Measurements from ENCODE around the gene PARP12. TPM values are rescaled to one million over a fixed set of nuclear protein-coding genes. Genes with fewer than 3 reads are reported as not detected.

Gene PARP12
- total RNA-seq, 2 experiments from 2014 or later: 104 to 215 TPM

GRCh38 chr7:140055833-140056232, 6.9 kb downstream of the PARP12 start:
- Mint-ChIP-seq H3K36me3 (peaks cover 86% of the 10 kb centered on the region), H3K27me3 (no peaks in the 10 kb centered on the region), H3K4me1 (peaks cover 74% of the 10 kb centered on the region), H3K4me3 (no peak overlapping the region), H3K9me3 (ENCODE audit: low read depth) (no peaks in the 10 kb centered on the region), H3K27ac (no peak overlapping the region)
- CTCF ChIA-PET: interaction anchor here (0.5 kb wide), 1 partner anchor 454 kb away, joined by 3 read pairs; no protein-coding TSS in a partner anchor
- no peak for ATAC-seq
- no peak for DNase-seq

GRCh38 chr7:140054751-140055150, 8.0 kb downstream of the PARP12 start:
- CTCF ChIA-PET: interaction anchor here (0.6 to 1.2 kb wide), 4 partner anchors 8 to 1151 kb away, joined by 3 to 5 read pairs (median 3); partner anchors contain the start of gene PARP12
- Mint-ChIP-seq H3K36me3 (peaks cover 85% of the 10 kb centered on the region), H3K4me3 (no peak overlapping the region), H3K9me3 (ENCODE audit: low read depth) (no peaks in the 10 kb centered on the region), H3K27ac (peak overlapping the region; percentile 71), H3K4me1 (peaks cover 65% of the 10 kb centered on the region), H3K27me3 (no peaks in the 10 kb centered on the region)
- ATAC-seq (no peak), DNase-seq (no peak)

DNA sequence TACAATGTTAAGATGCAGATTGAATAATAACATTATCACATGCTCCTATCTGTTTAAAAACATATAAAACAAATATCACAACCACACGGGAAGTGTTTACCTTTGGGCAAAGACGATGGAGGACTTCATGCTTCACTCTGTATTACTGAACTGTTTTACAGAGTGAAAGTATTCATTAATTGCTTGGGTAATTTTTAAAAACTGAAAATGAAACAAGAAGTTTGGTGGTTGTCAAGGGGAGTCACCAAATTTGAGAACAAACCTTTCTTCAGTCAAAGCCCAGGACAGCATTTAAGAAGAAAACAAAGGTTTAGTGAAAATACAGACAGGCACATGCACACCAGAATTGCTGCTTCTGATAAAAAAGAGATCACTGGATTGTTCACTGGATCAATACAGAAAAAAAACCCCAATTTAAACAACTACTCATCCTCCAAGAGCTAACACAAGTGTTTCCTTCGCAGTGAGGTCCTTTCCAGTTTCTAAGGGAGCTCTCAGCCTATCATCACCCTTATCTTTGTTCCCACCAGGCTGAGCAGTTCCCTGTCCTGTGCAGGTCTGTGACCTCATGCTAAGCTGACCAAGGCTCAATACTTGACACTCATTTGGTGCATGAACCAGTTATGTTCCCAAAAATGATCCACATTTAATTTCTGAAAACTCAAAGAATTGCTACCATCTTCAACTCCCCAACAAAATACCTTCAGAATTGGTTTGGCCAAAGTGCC, 8.8 kb downstream of the PARP12 start:
- H3K4me3 Mint-ChIP-seq: no peak overlapping the region
- H3K4me1 Mint-ChIP-seq: peaks cover 57% of the 10 kb centered on the region
- no peaks in the 10 kb centered on the region for H3K9me3 Mint-ChIP-seq (ENCODE audit: low read depth)
- H3K27ac Mint-ChIP-seq: peak overlapping the region; percentile 71
- H3K36me3 Mint-ChIP-seq: peaks cover 78% of the 10 kb centered on the region
- peak; percentile 57 for ATAC-seq
- no peak for DNase-seq
- CTCF ChIA-PET: interaction anchor here (0.8 to 1.2 kb wide), 3 partner anchors 9 to 272 kb away, joined by 3 to 5 read pairs (median 3); partner anchors contain the start of gene PARP12
- no peaks in the 10 kb centered on the region for H3K27me3 Mint-ChIP-seq

- ATAC-seq: no peak
- Mint-ChIP-seq H3K9me3 (ENCODE audit: low read depth) (no peaks in the 10 kb centered on the region), H3K4me3 (no peak overlapping the region), H3K4me1 (peaks cover 44% of the 10 kb centered on the region), H3K27me3 (no peaks in the 10 kb centered on the region), H3K36me3 (peaks cover 70% of the 10 kb centered on the region), H3K27ac (no peak overlapping the region)
- CTCF ChIA-PET: no interaction called here
- DNase-seq: no peak
Observed at GRCh38 chr7:140051820-140052219, 10.9 kb downstream of the PARP12 start.

- H3K9me3 Mint-ChIP-seq (ENCODE audit: low read depth): no peaks in the 10 kb centered on the region
- peaks cover 70% of the 10 kb centered on the region for H3K36me3 Mint-ChIP-seq
- no peak overlapping the region for H3K27ac Mint-ChIP-seq
- DNase-seq (no peak), ATAC-seq (no peak)
- peaks cover 27% of the 10 kb centered on the region for H3K4me1 Mint-ChIP-seq
- no peak overlapping the region for H3K4me3 Mint-ChIP-seq
- H3K27me3 Mint-ChIP-seq: no peaks in the 10 kb centered on the region
- CTCF ChIA-PET: interaction anchor here (2.4 kb wide), 1 partner anchor 10 kb away, joined by 5 read pairs; no protein-coding TSS in a partner anchor
Observed at GRCh38 chr7:140050100-140050499, 12.7 kb downstream of the PARP12 start.

GRCh38 chr7:140049339-140050024, 13.3 kb downstream of the PARP12 start:
- H3K9me3 Mint-ChIP-seq (ENCODE audit: low read depth): no peaks in the 10 kb centered on the region
- CTCF ChIA-PET: interaction anchor here (2.4 kb wide), 1 partner anchor 11 kb away, joined by 5 read pairs; no protein-coding TSS in a partner anchor
- no peak for DNase-seq
- H3K4me3 Mint-ChIP-seq: no peak overlapping the region
- ATAC-seq: no peak
- peaks cover 21% of the 10 kb centered on the region for H3K4me1 Mint-ChIP-seq
- no peak overlapping the region for H3K27ac Mint-ChIP-seq
- peaks cover 67% of the 10 kb centered on the region for H3K36me3 Mint-ChIP-seq
- H3K27me3 Mint-ChIP-seq: no peaks in the 10 kb centered on the region

- DNase-seq: no peak
- H3K27ac Mint-ChIP-seq: no peak overlapping the region
- H3K9me3 Mint-ChIP-seq (ENCODE audit: low read depth): no peaks in the 10 kb centered on the region
- peaks cover 65% of the 10 kb centered on the region for H3K36me3 Mint-ChIP-seq
- no peak overlapping the region for H3K4me3 Mint-ChIP-seq
- no peaks in the 10 kb centered on the region for H3K27me3 Mint-ChIP-seq
- H3K4me1 Mint-ChIP-seq: peaks cover 16% of the 10 kb centered on the region
- no peak for ATAC-seq
- CTCF ChIA-PET: interaction anchor here (2.4 kb wide), 1 partner anchor 11 kb away, joined by 5 read pairs; no protein-coding TSS in a partner anchor
Observed at GRCh38 chr7:140048989-140049338, 13.8 kb downstream of the PARP12 start.

GRCh38 chr7:140048138-140048537, 14.6 kb downstream of the PARP12 start:
- peaks cover 62% of the 10 kb centered on the region for H3K36me3 Mint-ChIP-seq
- no peak for DNase-seq
- H3K4me3 Mint-ChIP-seq: no peak overlapping the region
- CTCF ChIA-PET: interaction anchor here (2.4 kb wide), 1 partner anchor 12 kb away, joined by 5 read pairs; no protein-coding TSS in a partner anchor
- H3K9me3 Mint-ChIP-seq (ENCODE audit: low read depth): no peaks in the 10 kb centered on the region
- no peaks in the 10 kb centered on the region for H3K27me3 Mint-ChIP-seq
- ATAC-seq: no peak
- no peak overlapping the region for H3K27ac Mint-ChIP-seq
- peaks cover 9% of the 10 kb centered on the region for H3K4me1 Mint-ChIP-seq

- Mint-ChIP-seq H3K27me3 (no peaks in the 10 kb centered on the region), H3K27ac (no peak overlapping the region), H3K4me1 (peaks cover 6% of the 10 kb centered on the region), H3K36me3 (peaks cover 60% of the 10 kb centered on the region), H3K9me3 (ENCODE audit: low read depth) (no peaks in the 10 kb centered on the region), H3K4me3 (no peak overlapping the region)
- DNase-seq (no peak), ATAC-seq (no peak)
- CTCF ChIA-PET: interaction anchor here (0.7 kb wide), 2 partner anchors 118 to 195 kb away, joined by 3 read pairs; no protein-coding TSS in a partner anchor
Observed at GRCh38 chr7:140047197-140047596, 15.6 kb downstream of the PARP12 start.

DNA sequence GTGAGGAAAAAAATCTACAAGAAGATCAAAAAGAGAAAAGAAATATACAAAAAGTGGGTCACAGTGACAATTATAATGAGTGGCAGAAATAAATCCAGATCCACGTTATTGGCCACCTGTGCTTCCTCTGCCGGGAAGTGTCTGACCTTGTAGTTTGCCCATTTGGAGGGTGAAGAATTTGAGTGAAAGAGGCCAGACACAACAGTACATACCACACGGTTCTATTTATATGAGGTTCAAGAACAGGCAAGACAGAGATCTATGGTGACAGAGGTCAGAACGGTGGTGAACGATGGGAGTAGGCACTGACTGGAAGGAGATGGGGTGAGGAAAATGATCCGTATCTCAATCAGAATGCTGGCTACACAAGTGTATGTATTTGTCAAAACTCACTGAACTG, 17.1 kb downstream of the PARP12 start:
- Mint-ChIP-seq H3K4me1 (peaks cover 3% of the 10 kb centered on the region), H3K36me3 (peaks cover 64% of the 10 kb centered on the region), H3K27me3 (no peaks in the 10 kb centered on the region), H3K27ac (no peak overlapping the region), H3K4me3 (no peak overlapping the region), H3K9me3 (ENCODE audit: low read depth) (no peaks in the 10 kb centered on the region)
- ATAC-seq: no peak
- no peak for DNase-seq
- CTCF ChIA-PET: no interaction called here

DNA sequence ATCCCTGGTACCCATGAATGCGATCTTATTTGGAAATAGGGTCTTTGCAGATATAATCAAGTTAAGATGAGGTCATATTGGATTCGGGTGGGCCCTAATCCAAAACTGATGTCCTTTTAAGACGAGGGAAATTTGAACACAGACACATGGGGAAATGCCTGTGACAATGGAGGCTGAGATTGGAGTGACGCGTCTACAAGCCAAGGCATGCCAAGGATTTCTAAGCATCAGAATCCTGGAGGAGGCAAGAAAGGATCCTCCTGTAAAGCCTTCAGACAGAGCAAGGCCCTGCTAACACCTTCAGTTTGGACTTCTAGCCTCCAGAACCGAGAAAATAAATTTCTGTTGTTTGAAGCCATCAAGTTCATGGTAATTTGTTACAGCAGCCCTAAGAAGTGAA, 18.5 kb downstream of the PARP12 start:
- Mint-ChIP-seq H3K36me3 (peaks cover 66% of the 10 kb centered on the region), H3K9me3 (ENCODE audit: low read depth) (no peaks in the 10 kb centered on the region), H3K27me3 (no peaks in the 10 kb centered on the region), H3K27ac (no peak overlapping the region), H3K4me1 (peaks cover 16% of the 10 kb centered on the region), H3K4me3 (no peak overlapping the region)
- no peak for DNase-seq
- CTCF ChIA-PET: no interaction called here
- ATAC-seq: no peak

DNA sequence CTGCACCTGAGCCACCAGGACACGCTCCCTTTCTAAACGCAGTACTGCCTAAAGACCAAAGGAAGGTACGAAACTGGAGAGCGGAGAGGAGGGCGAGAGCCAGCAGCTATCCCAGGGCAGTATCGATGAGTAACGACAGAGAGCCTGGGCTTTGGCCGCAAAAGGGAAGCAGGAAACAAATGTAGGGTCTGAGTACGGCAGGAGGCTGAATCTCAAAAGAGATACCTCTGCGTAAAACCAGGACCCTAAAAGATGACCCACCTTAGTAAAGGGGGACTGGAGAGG, 20.4 kb downstream of the PARP12 start:
- Mint-ChIP-seq H3K27me3 (no peaks in the 10 kb centered on the region), H3K4me1 (peaks cover 25% of the 10 kb centered on the region), H3K27ac (no peak overlapping the region), H3K9me3 (ENCODE audit: low read depth) (no peaks in the 10 kb centered on the region), H3K4me3 (no peak overlapping the region), H3K36me3 (peaks cover 69% of the 10 kb centered on the region)
- ATAC-seq (no peak), DNase-seq (no peak)
- CTCF ChIA-PET: interaction anchor here (1.6 kb wide), 1 partner anchor 12 kb away, joined by 3 read pairs; no protein-coding TSS in a partner anchor

DNA sequence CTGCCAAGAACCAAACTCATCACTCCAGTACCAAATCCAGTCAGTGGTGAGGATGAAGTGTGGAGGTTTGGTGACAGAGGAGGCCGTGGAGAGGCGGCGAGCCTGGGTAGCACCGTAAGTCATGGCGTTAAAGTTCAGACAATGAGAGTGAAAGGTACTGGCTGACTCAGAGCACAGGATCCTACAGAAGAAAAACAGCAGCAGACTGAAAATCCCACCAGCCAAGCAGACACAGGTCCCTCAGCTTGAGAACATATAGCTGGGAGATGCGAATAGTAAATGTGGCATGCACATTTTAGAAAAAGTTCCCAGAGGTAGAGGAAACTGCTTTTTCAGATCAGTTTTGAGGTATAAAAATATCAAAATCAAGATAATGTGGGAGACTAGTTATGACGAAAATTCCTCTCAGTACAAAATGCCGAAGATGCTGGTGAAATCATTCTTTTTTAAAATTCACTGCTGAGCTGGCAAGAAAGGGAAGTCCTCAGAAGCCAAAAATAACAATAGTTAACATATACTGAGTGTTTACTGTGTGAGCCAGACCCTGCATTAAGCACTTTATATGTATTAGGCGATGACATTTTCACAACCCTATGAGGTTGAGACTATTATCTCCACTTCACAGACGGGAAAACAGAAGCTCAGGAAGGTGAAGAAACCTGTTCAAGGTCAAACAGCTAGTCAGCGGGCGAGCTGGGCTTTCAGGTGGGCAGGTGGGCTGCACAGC, 20.9 kb downstream of the PARP12 start:
- Mint-ChIP-seq H3K4me1 (peaks cover 30% of the 10 kb centered on the region), H3K4me3 (no peak overlapping the region), H3K27me3 (no peaks in the 10 kb centered on the region), H3K27ac (no peak overlapping the region), H3K36me3 (peaks cover 69% of the 10 kb centered on the region), H3K9me3 (ENCODE audit: low read depth) (no peaks in the 10 kb centered on the region)
- DNase-seq: peak; percentile 14
- no peak for ATAC-seq
- CTCF ChIA-PET: interaction anchor here (1.6 kb wide), 1 partner anchor 13 kb away, joined by 3 read pairs; no protein-coding TSS in a partner anchor
